Measurements from ENCODE around the gene PGM1. TPM values are rescaled to one million over a fixed set of nuclear protein-coding genes. Genes with fewer than 3 reads are reported as not detected.

Gene PGM1
- total RNA-seq (2014; rRNA removed; shearing (Covaris generic)) (39.2 and 43.2 TPM in 2 replicates), total RNA-seq (2022) (45.4 and 56.9 TPM in 2 replicates), Bru-seq, nascent RNA (percentile 67 among the genes with signal in this experiment), BruChase-seq, experiment 1, labeled RNA remaining after a 6-hour chase (percentile 65 among the genes with signal in this experiment), BruChase-seq, experiment 2, labeled RNA remaining after a 2-hour chase (percentile 58 among the genes with signal in this experiment)
- long read RNA-seq, transcript PGM1-202 (11 exons, 2,472 nt) = major isoform, 135 of 145 reads
- long read RNA-seq, partial matches to known transcripts = 5 of 145 reads
- long read RNA-seq, other reads (novel, unspliced or antisense) = 5 of 145 reads

DNA sequence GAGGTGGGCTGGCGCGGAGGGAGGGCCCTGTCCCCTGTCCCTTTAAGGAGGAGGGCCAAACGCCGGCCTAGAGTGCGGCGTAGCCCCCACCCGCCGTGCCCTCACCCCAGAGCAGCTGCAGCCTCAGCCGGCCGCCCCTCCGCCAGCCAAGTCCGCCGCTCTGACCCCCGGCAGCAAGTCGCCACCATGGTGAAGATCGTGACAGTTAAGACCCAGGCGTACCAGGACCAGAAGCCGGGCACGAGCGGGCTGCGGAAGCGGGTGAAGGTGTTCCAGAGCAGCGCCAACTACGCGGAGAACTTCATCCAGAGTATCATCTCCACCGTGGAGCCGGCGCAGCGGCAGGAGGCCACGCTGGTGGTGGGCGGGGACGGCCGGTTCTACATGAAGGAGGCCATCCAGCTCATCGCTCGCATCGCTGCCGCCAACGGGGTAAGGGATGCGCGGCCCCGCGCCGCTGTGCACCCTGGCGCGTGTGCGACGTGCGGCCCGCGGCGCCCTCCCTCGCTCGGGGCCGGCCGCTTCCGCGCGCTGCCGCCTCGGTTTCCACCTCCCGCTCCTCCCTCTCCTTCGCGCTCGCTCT is at the start of gene PGM1:
PGM1 (plus strand) TSS at position 109 of the 583 bp plus-strand sequence; CDS start at position 187, 78 bp downstream.
- Histone ChIP-seq H3K79me2 (ENCODE audit: insufficient read depth, low read depth, low read length) (peaks cover 10% of the 10 kb centered on the region; the same call in 1 of the 2 replicates), H3K36me3 (ENCODE audit: insufficient read depth, low read length) (no peaks in the 10 kb centered on the region), H4K20me1 (ENCODE audit: insufficient read depth, low read length) (no peaks in the 10 kb centered on the region), H3K27ac (ENCODE audit: low read depth, low read length, poor library complexity, severe bottlenecking) (peak within 1 kb of the TSS; percentile 76), H3K4me2 (ENCODE audit: low read length) (peak within 1 kb of the TSS; percentile 88), H2AFZ (ENCODE audit: low read length) (peak within 1 kb of the TSS; percentile 87), H3K9me3 (ENCODE audit: low read length) (no peaks in the 10 kb centered on the region), H3K4me1 (ENCODE audit: insufficient read depth, low read length, poor library complexity, severe bottlenecking) (peaks cover 11% of the 10 kb centered on the region), H3K9me2 (ENCODE audit: insufficient read depth, low read length) (no peaks in the 10 kb centered on the region), H3K4me3 (ENCODE audit: low read depth, low read length, poor library complexity, severe bottlenecking) (peak within 1 kb of the TSS; percentile 94)
- TF ChIP-seq EZH2phosphoT487 (IDR thresholded peaks at IDR 0.05; ENCODE audit: borderline replicate concordance, low read depth, low read length) = no peak
- TF ChIP-seq, protein P1, sequence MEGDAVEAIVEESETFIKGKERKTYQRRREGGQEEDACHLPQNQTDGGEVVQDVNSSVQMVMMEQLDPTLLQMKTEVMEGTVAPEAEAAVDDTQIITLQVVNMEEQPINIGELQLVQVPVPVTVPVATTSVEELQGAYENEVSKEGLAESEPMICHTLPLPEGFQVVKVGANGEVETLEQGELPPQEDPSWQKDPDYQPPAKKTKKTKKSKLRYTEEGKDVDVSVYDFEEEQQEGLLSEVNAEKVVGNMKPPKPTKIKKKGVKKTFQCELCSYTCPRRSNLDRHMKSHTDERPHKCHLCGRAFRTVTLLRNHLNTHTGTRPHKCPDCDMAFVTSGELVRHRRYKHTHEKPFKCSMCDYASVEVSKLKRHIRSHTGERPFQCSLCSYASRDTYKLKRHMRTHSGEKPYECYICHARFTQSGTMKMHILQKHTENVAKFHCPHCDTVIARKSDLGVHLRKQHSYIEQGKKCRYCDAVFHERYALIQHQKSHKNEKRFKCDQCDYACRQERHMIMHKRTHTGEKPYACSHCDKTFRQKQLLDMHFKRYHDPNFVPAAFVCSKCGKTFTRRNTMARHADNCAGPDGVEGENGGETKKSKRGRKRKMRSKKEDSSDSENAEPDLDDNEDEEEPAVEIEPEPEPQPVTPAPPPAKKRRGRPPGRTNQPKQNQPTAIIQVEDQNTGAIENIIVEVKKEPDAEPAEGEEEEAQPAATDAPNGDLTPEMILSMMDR (conservative IDR thresholded peaks at IDR 0.05; ENCODE audit: low read length) = no peak
- intact Hi-C loops (cut with micrococcal nuclease; ENCODE audit: unreplicated experiment) = loop anchor here (2.0 to 10.0 kb wide), 2 partner anchors 71 to 231 kb away; partner anchors contain the start of genes EFCAB7 and ITGB3BP
- no TSS peak for BruUV-seq (replicated peaks)
- ChIA-PET POLR2A (interaction anchor here (1.4 kb wide), 1 partner anchor 36 kb away, joined by 3 read pairs; no protein-coding TSS in a partner anchor), CTCF (ENCODE audit: unreplicated experiment) (no interaction called here)
- peak; percentile 85 for DNase-seq (ENCODE audit: low spot score)

DNA sequence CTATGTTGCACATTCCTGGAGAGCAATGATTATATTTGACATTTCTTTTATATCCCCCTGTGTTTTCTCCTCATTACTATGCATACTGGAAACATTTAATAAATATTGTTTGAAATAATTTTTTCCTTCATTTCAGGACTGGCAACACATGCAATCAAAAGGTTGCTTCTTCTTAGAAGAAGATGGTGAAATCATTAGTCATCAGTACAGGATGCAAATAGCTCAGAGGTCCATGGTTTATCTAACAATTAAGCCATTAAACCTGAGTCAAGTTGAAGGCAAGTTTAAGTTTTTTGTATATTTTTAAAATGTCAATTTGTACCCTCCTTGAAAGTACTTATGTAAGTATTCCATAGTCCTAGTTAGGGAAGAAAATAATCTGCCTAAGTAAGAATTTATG is 47.4 kb upstream of the PGM1 start:
- Histone ChIP-seq H3K36me3 (ENCODE audit: insufficient read depth, low read length) (no peaks in the 10 kb centered on the region; the same call in 1 of the 2 replicates), H3K9me2 (ENCODE audit: insufficient read depth, low read length) (no peaks in the 10 kb centered on the region), H3K27ac (ENCODE audit: low read depth, low read length, poor library complexity, severe bottlenecking) (no peak overlapping the region), H3K79me2 (ENCODE audit: insufficient read depth, low read depth, low read length) (no peaks in the 10 kb centered on the region), H3K9me3 (ENCODE audit: low read length) (no peaks in the 10 kb centered on the region), H2AFZ (ENCODE audit: low read length) (no peak overlapping the region), H3K4me2 (ENCODE audit: low read length) (no peak overlapping the region), H3K4me3 (ENCODE audit: low read depth, low read length, poor library complexity, severe bottlenecking) (no peak overlapping the region), H3K4me1 (ENCODE audit: insufficient read depth, low read length, poor library complexity, severe bottlenecking) (no peaks in the 10 kb centered on the region), H4K20me1 (ENCODE audit: insufficient read depth, low read length) (no peaks in the 10 kb centered on the region)
- no peak for DNase-seq (ENCODE audit: low spot score)
- ChIA-PET CTCF (ENCODE audit: unreplicated experiment) (no interaction called here), POLR2A (no interaction called here)
- TF ChIP-seq, protein P1 (conservative IDR thresholded peaks at IDR 0.05; ENCODE audit: low read length) = no peak
- TF ChIP-seq EZH2phosphoT487 (IDR thresholded peaks at IDR 0.05; ENCODE audit: borderline replicate concordance, low read depth, low read length) = no peak
- intact Hi-C loops (cut with micrococcal nuclease; ENCODE audit: unreplicated experiment) = no loop called here
- no TSS peak for BruUV-seq (replicated peaks)
